Measurements from ENCODE around the gene GAS2.

DNA sequence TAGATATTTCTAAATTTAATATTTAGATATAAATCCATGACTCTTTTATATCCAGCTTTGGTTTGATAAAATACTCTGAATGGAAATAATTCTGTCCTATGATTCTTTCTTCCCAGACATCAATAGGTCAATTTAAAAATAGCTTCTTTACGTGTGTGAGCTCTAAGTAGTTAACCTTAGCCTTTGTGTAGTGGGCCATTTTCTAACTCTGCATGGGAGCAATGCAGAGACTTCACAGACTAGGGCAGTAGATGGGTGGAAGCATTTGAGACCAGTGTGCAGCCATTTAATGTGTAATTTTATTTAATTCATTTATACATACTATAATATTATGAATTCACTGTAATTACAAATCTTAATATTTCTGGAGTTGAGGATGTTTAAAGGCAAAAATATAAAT lies 23.8 kb downstream of the GAS2 start:
- TF ChIP-seq CTCF (IDR thresholded peaks at IDR 0.05; ENCODE audit: low read length) = no peak
- no peak for TF ChIP-seq EZH2 (optimal IDR thresholded peaks at IDR 0.05; ENCODE audit: low read depth, low read length)
- TF ChIP-seq EZH2phosphoT487 (IDR thresholded peaks at IDR 0.05; ENCODE audit: low read length) = no peak
